ENCODE data around the gene PAWR.
A peak's percentile ranks its signal among the peaks of the same experiment; 100 is the strongest.

PAWR gene, protein sequence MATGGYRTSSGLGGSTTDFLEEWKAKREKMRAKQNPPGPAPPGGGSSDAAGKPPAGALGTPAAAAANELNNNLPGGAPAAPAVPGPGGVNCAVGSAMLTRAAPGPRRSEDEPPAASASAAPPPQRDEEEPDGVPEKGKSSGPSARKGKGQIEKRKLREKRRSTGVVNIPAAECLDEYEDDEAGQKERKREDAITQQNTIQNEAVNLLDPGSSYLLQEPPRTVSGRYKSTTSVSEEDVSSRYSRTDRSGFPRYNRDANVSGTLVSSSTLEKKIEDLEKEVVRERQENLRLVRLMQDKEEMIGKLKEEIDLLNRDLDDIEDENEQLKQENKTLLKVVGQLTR

DNA sequence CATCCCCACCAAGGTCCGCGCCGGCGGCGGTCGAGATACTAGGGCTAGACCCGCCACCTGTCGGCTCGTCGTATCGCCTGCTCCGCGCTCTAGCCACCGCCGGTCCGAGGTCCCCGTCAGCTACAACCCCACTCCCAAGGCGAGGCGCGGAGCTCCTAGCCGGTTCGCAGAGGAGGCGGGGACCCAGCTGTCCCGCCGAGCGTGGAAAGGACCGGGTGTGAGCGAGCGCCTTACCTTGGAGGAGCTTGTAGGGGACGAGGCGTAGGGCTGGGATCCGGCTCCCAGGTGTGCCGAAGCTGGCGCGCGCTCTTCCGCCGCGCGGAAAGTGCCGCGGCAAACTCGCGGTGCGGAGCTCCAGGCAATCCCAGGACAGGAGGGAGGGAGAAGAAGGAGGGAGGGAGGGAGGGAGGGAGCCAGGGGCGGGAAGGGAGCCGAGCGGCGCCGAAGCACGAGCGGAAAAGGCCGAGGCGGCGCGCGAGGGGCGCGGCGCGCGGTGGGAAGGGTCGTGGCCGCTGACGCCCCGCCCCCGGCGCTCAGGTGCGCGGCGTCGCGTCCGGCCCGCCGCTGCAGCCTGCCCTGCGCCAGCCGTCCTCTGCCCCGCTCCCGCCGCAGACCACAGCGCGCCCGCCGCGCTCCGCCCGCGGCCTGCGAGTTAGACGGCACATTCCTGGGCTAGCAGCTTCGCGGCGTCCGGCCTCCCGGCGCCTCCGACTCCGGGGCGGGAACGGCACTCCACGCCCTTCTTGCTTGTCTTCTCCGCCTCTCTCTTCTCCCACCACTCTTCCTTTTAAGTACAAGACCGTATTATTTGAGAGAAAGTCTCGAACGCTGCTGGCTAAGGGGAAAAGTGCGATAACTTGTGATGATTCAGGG lies at the start of gene PAWR:
TSS of gene PAWR (minus strand) at position 327 of the 873 bp plus-strand sequence. CDS start 720 bp downstream, outside the sequence.
- no peak for DNase-seq

DNA sequence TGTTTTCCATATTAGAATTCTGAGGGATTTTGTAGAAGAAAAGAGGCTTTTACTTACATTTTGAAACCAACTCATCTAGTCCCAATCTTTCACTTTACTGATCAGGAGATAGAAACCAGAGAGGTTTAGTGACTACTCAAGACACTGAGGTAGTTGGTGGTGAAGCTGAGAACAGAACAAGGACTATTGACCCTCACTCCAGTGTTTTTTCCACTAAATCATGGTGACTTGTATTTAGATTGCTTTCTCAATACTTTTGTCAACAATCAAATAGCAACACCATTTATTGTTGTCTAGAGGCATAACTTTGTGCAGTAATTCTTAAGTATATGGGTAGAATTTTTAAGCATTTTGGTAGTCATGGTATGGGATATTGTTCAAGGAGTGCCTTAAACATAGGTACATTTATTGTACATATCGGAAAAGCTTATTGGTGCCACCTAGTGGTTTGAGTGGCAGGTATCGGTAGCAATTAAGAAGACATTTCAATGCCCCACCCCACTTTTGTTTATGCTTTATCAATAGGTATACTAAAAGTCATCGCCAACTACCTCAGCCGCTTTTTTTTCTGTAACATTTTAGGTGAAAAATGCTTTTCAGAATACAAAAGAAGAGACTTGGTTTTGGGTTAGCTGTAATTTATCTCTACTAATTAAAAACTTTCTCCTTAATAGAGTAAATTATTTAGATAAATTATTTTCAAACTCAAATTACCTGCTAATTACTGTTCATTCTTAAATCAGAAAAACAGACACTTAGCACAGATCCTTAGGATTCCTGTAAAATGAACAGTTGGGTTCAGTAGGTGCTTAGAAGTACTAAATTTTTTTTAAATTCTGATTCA lies 47.3 kb upstream of the PAWR start:
- DNase-seq = peak; percentile 14 to 53

DNA sequence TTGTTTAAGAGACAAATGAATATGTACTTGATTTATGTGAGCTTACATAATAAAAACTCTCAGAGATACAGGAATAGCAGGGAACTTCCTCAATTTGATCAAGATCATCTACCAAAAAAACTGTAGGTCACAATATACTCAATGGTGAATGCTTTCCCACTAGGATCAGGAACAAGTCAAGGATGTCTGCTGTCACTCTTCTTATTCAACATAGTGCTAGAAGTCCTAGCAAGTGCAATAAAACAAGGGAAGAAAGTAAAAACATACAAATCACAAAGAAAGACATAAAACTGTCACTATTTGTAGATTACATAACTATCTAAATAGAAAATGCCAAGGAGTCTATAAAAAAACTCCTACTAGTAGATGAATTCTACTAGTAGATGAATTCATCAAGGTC lies 41.9 kb upstream of the PAWR start:
- DNase-seq = no peak

DNA sequence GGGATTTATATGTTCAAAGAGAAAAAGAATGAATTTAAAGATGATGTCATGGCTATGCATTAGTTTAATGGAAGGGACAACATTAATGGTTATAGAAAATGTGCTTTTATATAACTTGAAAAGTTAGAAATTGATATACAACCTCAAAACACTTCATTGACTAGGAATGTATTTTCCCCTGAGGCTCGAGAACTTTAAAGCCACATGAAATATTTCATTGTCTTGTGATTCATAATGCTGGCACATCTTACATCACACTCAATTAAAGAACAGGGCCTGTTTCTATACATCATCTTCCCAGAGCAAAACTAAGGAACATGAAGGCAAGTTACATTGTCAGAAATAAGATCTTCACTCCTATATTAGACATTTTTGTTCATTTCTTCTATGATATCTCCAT lies 35.2 kb upstream of the PAWR start:
- DNase-seq = no peak

DNA sequence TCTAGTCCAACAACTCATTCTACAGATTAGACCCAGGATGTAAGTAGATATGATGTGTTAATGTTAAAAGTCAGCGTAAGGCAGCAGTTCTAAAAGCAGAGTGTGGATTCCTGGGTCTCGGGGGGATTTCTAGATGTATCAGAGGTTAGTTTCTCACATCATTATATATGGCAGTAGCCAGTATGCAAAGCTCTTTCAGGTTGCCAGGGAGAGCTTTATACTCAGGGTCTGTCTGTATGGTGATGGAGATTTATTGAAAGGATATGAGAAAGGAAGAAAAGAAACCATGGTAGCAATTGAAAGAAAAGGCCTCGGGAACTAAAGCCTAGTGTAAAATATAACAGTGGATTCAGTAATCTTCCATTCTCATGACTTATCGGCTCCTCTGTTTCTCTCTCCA lies 26.2 kb upstream of the PAWR start:
- DNase-seq = no peak

DNA sequence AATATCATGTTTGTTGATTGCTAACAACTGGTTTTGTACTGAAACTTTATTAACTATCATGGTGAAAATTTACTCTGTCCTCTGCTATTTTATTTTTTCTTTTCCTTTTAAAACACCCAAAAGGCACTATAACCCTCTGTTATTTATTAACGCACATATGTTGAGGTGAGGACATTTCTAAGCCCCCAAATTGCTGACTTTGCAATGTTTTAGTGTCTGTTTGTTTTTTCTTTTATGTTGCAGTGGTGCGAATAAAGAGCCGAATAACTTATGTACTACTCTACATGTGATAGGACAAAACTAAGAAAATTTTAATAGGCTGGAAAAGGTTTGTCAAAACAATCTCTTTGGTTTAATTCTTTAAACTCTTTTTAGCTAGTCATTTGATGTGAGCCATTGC lies 24.5 kb upstream of the PAWR start:
- no peak for DNase-seq

DNA sequence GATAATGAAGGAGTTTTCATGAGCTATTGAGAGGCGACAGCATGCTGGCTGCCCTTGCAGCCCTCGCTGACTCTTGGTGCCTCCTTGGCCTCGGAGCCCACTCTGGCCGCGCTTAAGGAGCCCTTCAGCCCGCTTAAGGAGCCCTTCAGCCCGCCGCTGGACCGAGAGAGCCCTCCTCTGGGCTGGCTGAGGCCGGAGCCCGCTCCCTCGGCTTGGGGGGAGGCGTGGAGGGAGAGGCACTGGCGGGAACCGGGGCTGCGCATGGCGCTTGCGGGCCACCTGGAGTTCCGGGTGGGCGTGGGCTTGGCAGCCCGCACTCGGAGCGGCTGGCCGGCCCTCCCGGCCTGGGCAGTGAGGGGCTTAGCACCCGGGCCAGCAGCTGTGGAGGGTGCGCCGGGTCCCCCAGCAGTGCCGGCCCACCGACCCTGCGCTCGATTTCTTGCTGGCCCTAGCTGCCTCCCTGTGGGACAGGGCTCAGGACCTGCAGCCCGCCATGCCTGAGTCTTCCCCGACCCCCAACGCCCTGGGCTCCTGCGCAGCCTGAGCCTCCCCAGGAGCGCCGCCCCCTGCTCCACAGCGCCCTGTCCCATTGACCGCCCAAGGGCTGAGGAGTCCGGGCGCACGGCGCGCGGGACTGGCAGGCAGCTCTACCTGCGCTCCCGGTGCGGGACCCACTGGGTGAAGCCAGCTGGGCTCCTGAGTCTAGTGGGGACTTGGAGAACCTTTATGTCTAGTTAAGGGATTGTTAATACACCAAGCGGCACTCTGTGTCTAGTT lies 20.1 kb upstream of the PAWR start:
- no peak for DNase-seq

DNA sequence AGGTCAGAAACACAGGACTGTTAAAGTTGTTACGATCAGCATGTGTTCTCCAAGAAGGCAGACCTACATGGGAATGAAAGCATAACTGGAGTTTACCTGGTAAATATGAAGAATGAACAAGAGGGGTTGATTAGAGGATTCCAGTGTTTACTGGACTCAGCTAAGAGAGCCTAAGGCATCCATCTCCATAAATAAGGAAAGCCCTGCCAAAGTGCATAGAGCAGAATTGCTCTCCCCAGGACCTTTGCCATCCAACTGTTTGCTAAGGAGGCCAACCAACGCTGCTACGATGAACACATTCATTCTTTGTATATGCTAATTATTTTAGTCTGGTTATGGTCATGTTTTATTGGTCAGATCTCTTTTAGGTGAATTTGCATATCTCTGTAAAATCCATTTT lies 17.1 kb upstream of the PAWR start:
- no peak for DNase-seq

DNA sequence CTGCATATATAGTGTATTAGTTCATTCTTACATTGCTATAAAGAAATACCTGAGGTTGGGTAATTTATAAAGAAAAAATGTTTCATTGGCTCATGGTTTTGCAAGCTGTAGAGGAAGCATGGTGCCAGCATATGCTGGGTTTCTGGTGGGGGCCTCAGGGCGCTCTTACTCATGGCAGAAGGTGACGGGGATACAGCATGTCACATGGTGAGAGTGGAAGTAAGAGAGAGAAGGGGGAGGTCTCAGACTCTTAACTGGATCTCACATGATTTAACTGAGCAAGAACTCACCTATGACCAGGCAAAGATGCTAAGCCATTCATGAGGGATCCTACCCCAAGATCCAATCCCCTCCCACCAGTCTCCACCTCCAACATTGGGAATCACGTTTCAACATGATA lies 15.9 kb upstream of the PAWR start:
- no peak for DNase-seq

DNA sequence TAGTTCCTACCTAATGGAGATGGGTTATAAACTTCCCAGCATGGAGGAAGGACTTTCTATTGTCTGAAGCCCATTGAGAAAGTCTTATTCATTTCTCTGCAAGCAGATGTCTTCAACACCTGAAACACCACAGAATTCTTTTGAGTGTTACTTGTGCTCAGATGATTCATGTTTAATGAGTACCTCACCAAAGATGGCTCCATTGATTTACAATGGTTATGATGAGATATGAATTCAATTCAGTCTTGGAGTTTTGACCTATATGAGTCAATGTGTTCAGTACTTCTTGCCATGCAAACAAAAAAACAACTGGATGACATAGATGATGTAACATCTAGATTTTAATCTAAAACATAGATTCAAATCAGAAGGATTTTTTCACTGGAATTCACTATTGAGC lies 15.4 kb upstream of the PAWR start:
- DNase-seq = no peak

DNA sequence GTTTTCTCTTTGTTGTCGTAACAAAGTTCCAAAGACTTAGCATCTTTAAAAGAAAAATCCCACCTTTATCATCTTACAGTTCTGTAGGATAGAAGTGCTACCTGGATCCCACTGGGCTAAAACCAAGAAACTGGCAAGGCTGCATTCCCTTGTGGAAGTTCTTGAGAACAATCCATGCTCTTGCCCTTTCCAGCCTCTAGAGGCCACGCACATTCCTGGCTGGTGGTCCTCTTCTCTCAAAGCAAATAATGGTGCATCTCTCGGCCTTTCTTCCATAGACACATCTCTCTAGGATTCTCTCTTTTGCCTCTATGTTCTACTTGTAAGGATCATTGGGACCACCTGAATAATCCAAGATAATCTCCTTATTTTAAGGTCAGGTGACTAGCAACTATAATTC lies 8.2 kb upstream of the PAWR start:
- no peak for DNase-seq

DNA sequence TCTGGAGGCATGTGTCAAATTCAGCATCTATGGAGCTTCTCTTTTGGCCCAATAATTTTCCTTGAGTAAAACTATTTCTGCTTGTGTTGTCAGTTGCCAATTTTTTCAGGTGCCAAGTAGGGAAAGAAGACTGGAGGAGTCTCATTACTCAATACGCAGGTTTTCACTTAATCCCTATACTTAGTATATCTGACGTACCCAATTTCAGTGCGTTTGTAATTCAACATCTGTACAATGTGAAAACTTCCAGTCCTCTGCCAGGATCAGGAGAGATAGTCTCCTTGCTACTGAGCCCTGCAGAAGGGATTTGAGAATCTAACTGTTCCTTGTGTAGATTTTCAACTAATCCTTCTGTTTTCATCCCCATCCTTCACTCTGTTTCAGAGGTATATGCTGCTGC lies 5.7 kb upstream of the PAWR start:
- DNase-seq = no peak

DNA sequence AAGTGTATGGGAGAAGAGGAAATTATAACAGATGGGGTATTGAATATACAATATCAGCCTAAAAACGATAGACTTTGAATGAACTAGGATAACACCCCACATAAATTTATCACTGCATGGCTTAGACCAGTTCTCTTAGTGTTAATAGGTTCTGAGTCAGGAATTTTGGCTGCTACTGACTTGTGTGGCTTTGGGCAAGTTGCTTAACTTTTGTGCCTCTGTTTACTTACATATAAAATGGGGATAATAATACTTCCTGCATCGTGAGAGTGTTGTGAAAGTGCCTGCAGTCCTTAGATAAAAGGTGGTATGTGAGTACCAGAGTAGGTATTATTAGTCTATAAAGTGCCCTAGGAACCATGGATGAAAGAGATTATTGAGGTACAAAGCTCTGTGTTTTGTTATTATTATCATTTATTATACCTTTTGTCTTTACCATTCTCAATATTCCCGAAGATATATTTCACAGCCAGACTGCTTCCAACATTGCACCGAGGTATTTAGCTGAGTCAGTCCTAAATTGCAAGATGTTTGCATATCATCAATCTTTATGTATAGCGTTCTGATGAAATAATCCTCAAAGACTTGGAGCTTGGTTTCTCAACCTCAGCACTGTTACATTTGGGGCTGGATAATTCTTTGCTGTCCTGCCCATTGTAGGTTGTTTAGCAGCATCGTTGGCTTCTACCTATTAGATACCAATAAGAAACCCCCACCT lies 2.3 kb upstream of the PAWR start:
- no peak for DNase-seq

DNA sequence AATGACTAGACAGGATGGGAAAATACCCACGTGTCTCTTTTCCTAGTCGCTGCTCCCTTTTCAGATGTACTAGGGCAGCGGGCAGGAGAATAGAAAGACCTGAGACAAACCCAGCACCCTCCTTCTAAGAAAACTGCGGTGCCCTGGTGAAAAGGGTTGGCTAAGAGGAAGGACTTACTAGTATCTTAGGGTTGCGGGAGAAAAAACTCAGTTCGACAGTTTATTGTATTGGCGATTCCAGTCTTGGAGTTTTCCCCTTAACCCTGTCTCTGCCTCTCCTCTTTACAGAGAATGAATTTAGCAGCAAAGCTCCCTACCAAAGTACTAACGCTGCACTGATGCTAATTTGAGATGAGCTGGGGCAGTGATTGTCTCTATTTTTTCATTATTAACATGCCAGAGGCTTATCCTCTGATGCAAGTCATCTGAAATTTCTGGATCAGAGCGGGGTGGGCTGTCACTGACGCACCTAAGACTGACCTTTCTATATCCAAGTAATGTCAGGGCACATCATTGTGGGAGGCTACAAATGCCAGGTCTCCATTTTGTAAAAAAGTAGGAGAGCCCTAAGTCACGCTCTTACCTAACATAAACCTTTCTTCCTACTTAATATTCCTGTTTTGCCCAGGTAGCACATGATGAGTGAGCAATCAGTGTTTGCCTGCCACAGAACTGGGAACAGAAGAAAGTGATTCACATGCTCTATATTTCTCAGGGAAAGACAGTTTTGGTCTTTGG lies 916 bp upstream of the PAWR start:
- DNase-seq = no peak

DNA sequence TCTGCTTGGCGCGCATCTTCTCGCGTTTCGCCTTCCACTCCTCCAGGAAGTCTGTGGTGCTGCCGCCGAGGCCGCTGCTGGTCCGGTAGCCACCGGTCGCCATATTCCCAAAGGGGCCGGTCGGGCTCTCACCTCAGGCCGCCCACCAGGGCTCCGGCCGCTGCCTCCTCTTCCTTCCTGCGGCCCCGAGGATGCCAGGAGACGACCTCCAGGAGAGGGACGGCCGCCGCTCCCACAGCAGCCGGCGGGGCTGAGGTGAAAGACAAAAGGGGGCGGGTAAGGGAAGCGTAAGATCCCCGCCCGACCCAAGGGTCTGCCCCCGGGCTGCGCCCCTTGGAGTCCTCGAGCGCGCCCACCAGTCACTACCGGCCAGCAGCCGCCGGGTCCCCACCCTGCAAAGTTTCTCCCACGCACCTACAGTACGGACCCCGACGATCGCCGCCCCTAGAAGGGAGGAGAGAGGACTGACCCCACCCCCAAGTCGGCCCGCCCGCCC lies 574 bp downstream of the PAWR start:
- DNase-seq = no peak

DNA sequence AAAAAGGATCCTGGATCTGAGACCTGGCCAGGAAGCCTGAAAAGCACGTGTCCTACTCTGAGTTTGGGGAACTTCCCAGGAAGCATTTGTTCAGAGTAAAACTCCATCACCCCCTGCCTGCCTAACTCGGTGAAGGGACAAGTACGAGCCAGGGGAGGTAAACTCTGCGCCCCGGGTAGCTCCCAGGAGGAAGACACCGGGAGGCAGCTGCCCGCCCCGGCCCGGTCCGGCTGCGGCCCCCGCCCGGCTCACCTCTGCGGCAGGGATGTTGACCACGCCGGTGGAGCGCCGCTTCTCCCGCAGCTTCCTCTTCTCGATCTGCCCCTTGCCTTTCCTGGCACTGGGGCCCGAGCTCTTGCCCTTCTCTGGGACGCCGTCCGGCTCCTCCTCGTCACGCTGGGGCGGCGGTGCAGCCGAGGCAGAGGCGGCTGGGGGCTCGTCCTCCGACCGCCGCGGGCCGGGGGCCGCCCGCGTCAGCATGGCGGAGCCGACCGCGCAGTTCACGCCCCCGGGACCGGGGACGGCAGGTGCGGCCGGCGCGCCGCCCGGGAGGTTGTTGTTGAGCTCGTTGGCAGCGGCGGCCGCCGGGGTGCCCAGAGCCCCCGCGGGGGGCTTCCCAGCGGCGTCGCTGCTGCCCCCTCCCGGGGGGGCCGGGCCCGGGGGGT lies 1.2 kb downstream of the PAWR start:
- peak in 1 of 2 donors; percentile 4 for DNase-seq

DNA sequence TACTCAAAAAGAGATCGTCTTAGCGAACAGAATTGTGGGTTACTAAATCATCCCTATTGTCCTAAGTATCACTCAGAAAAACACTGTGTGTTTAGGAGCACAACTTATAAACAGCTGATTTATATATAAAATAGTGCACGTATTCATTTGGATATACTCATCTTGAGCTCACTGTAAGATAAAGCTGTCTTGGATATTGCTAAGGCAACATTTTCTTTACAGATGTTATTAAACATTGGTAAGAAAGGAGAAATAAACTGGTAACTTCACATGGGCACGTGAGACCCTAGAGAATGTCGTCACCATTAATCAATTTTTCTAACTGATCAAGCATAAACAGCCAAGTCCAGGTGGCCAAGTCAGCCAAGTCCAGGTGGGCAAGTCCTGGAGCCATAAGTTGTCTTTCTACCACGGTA lies 1.7 kb downstream of the PAWR start:
- no peak for DNase-seq

DNA sequence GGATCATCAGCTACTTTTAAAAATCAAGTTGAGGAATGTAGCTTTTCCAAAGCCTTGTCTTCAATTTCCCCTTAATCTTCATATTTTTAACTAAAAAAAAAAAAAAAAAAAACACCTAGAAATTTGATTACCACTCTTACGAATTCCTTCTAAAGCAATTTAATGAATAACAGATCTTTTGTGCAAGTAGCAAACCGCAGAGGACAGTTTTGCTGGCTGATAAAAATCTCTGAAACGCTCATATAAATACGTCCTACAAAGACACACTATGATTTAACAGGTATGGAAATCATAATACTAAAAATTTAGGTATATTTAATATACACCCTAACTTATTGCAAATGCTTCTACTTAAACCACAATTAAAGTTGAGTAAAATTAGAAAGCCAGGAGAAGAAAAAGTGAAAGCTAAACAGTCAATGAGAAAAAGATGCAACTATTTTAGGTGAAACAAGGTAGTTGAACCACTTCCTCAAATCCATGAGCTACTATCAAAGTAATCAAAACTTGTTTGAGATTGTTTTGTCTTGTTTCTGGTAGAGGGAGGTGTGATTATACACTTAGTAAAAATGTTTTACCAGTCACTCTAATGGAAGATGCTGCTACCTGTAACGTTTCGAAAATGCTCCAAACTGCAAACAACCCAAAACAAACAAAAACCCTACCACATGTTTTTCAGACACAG lies 2.2 kb downstream of the PAWR start:
- DNase-seq = no peak

DNA sequence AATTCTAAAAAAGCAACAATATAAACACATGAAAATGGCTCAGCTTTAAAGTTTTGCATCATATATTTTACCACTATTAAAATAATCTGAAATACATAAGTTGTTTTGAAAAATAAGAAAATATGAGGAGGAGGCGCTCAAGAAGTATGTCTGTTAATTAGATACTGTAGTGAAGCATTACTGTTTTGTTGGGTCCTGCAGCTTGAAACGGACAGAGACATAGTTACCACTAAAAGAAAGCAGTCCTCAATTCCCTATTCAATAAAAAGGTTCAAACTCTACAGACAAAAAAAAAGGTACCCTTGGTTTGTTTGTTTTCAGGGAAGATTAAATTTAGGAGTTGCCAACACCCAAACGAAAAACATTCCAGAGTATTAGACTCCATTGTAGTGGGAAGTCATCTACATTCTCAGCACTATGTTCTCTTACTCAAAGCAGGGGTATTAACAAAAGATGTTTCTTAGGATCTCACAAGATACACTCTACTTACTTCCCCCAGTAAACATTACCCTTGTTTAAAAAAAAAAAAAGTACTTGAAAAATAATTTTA lies 3.0 kb downstream of the PAWR start:
- DNase-seq = no peak

All from inflammatory macrophage treated with lipopolysaccharide for 1 hour (primary cell).